D341Med (cell line): ENCODE results near the gene TENM4.

ENCODE experiments used
- DNase-seq: peaks from one replicate; pipeline ENCODE4 v3.0.0; 2012; ENCODE audit warnings: low spot score

Gene TENM4

GRCh38 chr11:78935398-78936068 is 505.3 kb downstream of the TENM4 start:
- no peak for DNase-seq

- DNase-seq: no peak
Observed at GRCh38 chr11:78933350-78933749, 507.5 kb downstream of the TENM4 start.

- DNase-seq: no peak
Observed at GRCh38 chr11:78932757-78933156, 508.1 kb downstream of the TENM4 start.

GRCh38 chr11:78931891-78932290 is 508.9 kb downstream of the TENM4 start:
- no peak for DNase-seq

- DNase-seq: no peak
Observed at GRCh38 chr11:78930810-78931523, 509.9 kb downstream of the TENM4 start.

GRCh38 chr11:78929906-78930220 is 511.0 kb downstream of the TENM4 start:
- no peak for DNase-seq

- DNase-seq: no peak
Observed at GRCh38 chr11:78929207-78929905, 511.5 kb downstream of the TENM4 start.

GRCh38 chr11:78927511-78927910 is 513.3 kb downstream of the TENM4 start:
- no peak for DNase-seq

GRCh38 chr11:78926633-78927338 is 514.0 kb downstream of the TENM4 start:
- no peak for DNase-seq

- no peak for DNase-seq
Observed at GRCh38 chr11:78925387-78925786, 515.4 kb downstream of the TENM4 start.

- DNase-seq: no peak
Observed at GRCh38 chr11:78922859-78923625, 517.8 kb downstream of the TENM4 start.

- no peak for DNase-seq
Observed at GRCh38 chr11:78921509-78921908, 519.3 kb downstream of the TENM4 start.

GRCh38 chr11:78920329-78920728 is 520.5 kb downstream of the TENM4 start:
- no peak for DNase-seq

GRCh38 chr11:78916759-78917158 is 524.1 kb downstream of the TENM4 start:
- DNase-seq: no peak

- DNase-seq: no peak
Observed at GRCh38 chr11:78914503-78914902, 526.3 kb downstream of the TENM4 start.

- no peak for DNase-seq
Observed at GRCh38 chr11:78912778-78913177, 528.1 kb downstream of the TENM4 start.

GRCh38 chr11:78910322-78910721 is 530.5 kb downstream of the TENM4 start:
- DNase-seq: no peak

- no peak for DNase-seq
Observed at GRCh38 chr11:78909386-78909785, 531.4 kb downstream of the TENM4 start.

- DNase-seq: no peak
Observed at GRCh38 chr11:78907636-78908035, 533.2 kb downstream of the TENM4 start.

GRCh38 chr11:78906566-78906965 is 534.3 kb downstream of the TENM4 start:
- no peak for DNase-seq

GRCh38 chr11:78905756-78906155 is 535.1 kb downstream of the TENM4 start:
- no peak for DNase-seq
